ENCODE results near the gene CCNG2. TPM values are rescaled to one million over a fixed set of nuclear protein-coding genes. Genes with fewer than 3 reads are reported as not detected.

The CCNG2 gene
- total RNA-seq, 1 donor from 2014 or later: 115 TPM

GRCh38 chr4:77188498-77189220, 31.7 kb downstream of the CCNG2 start:
- H3K27ac Mint-ChIP-seq (ENCODE audit: unreplicated experiment): no peak overlapping the region
- H3K36me3 Mint-ChIP-seq (ENCODE audit: unreplicated experiment): no peaks in the 10 kb centered on the region
- H3K27me3 Mint-ChIP-seq (ENCODE audit: unreplicated experiment): no peaks in the 10 kb centered on the region
- no peak for TF ChIP-seq CTCF (IDR thresholded peaks at IDR 0.05; ENCODE audit: partially characterized antibody, unreplicated experiment)
- H3K4me1 Mint-ChIP-seq (ENCODE audit: low read depth, unreplicated experiment): peaks cover 13% of the 10 kb centered on the region
- H3K9me3 Mint-ChIP-seq (ENCODE audit: unreplicated experiment): no peaks in the 10 kb centered on the region
- DNase-seq: no peak
- H3K4me3 Mint-ChIP-seq (ENCODE audit: unreplicated experiment): no peak overlapping the region

GRCh38 chr4:77189412-77189811, 32.4 kb downstream of the CCNG2 start:
- H3K4me3 Mint-ChIP-seq (ENCODE audit: unreplicated experiment): no peak overlapping the region
- TF ChIP-seq CTCF (IDR thresholded peaks at IDR 0.05; ENCODE audit: partially characterized antibody, unreplicated experiment): no peak
- H3K36me3 Mint-ChIP-seq (ENCODE audit: unreplicated experiment): no peaks in the 10 kb centered on the region
- no peaks in the 10 kb centered on the region for H3K27me3 Mint-ChIP-seq (ENCODE audit: unreplicated experiment)
- no peak overlapping the region for H3K27ac Mint-ChIP-seq (ENCODE audit: unreplicated experiment)
- no peak for DNase-seq
- H3K4me1 Mint-ChIP-seq (ENCODE audit: low read depth, unreplicated experiment): peaks cover 13% of the 10 kb centered on the region
- H3K9me3 Mint-ChIP-seq (ENCODE audit: unreplicated experiment): no peaks in the 10 kb centered on the region

GRCh38 chr4:77190053-77190452, 33.0 kb downstream of the CCNG2 start:
- no peaks in the 10 kb centered on the region for H3K36me3 Mint-ChIP-seq (ENCODE audit: unreplicated experiment)
- H3K4me1 Mint-ChIP-seq (ENCODE audit: low read depth, unreplicated experiment): peaks cover 13% of the 10 kb centered on the region
- no peak overlapping the region for H3K4me3 Mint-ChIP-seq (ENCODE audit: unreplicated experiment)
- H3K9me3 Mint-ChIP-seq (ENCODE audit: unreplicated experiment): no peaks in the 10 kb centered on the region
- DNase-seq: no peak
- TF ChIP-seq CTCF (IDR thresholded peaks at IDR 0.05; ENCODE audit: partially characterized antibody, unreplicated experiment): no peak
- H3K27ac Mint-ChIP-seq (ENCODE audit: unreplicated experiment): no peak overlapping the region
- no peaks in the 10 kb centered on the region for H3K27me3 Mint-ChIP-seq (ENCODE audit: unreplicated experiment)

- no peaks in the 10 kb centered on the region for H3K9me3 Mint-ChIP-seq (ENCODE audit: unreplicated experiment)
- H3K36me3 Mint-ChIP-seq (ENCODE audit: unreplicated experiment): no peaks in the 10 kb centered on the region
- TF ChIP-seq CTCF (IDR thresholded peaks at IDR 0.05; ENCODE audit: partially characterized antibody, unreplicated experiment): no peak
- no peak overlapping the region for H3K4me3 Mint-ChIP-seq (ENCODE audit: unreplicated experiment)
- H3K27me3 Mint-ChIP-seq (ENCODE audit: unreplicated experiment): no peaks in the 10 kb centered on the region
- no peak overlapping the region for H3K27ac Mint-ChIP-seq (ENCODE audit: unreplicated experiment)
- H3K4me1 Mint-ChIP-seq (ENCODE audit: low read depth, unreplicated experiment): peaks cover 7% of the 10 kb centered on the region
- DNase-seq: no peak
Measured at GRCh38 chr4:77193046-77193445, 36.0 kb downstream of the CCNG2 start.

- no peak overlapping the region for H3K27ac Mint-ChIP-seq (ENCODE audit: unreplicated experiment)
- DNase-seq: no peak
- peaks cover 2% of the 10 kb centered on the region for H3K4me1 Mint-ChIP-seq (ENCODE audit: low read depth, unreplicated experiment)
Measured at GRCh38 chr4:77193511-77194102, 36.6 kb downstream of the CCNG2 start.

More at GRCh38 chr4:77193511-77194102, 36.6 kb downstream of the CCNG2 start:
- Mint-ChIP-seq H3K36me3 (ENCODE audit: unreplicated experiment) (no peaks in the 10 kb centered on the region), H3K9me3 (ENCODE audit: unreplicated experiment) (no peaks in the 10 kb centered on the region), H3K27me3 (ENCODE audit: unreplicated experiment) (no peaks in the 10 kb centered on the region), H3K4me3 (ENCODE audit: unreplicated experiment) (no peak overlapping the region)
- no peak for TF ChIP-seq CTCF (IDR thresholded peaks at IDR 0.05; ENCODE audit: partially characterized antibody, unreplicated experiment)

Data from glutamatergic neuron (in vitro differentiated cells).